GM21528 (cell line): ENCODE measurements around the gene VPS13A.

Experiments
- ATAC-seq: cut with Tn5 transposase; IDR thresholded peaks from one replicate; pipeline ENCODE4 v1.9.1; 2021; ENCODE audit warnings: mild to moderate bottlenecking, moderate library complexity; ENCODE audit not compliant: unreplicated experiment, low FRiP score

VPS13A gene

DNA sequence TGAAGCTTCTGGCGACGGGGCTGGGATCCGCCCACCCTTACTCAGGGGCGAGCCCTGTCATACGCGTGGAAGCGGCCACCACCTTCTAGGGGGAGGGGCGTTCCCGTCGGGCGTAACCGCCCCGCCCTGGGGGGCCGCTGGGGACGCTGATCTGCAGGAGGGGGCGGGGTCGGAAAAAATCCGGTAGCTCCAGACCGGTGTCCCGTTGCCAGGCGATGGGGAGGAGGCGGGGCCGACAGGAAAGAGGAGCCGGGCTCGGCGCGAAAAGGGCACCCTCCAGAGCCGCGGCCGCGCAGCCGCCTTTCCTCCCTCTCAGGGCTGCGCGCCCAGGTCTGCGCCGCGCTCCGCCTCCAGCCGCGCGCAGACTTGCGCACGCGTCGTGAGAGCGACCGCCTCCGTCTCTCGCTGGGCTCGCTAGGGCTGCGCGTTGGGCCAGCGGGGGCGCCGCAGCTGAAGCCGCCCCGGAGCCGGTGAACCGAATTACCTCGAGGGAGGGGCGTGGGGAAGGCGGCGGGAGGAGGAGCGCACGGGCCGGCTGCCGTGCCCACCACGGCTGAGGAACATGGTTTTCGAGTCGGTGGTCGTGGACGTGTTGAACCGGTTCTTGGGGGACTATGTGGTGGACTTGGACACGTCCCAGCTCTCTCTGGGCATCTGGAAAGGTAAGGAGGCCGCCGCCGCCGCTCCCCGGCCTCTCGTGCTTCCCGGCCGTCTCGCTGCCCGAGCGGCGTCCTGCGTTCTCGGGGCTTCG is at the start of gene VPS13A:
VPS13A (plus strand) TSS at position 392 of the 751 bp plus-strand sequence; CDS start at position 563, 171 bp downstream.
- peak; percentile 84 for ATAC-seq

DNA sequence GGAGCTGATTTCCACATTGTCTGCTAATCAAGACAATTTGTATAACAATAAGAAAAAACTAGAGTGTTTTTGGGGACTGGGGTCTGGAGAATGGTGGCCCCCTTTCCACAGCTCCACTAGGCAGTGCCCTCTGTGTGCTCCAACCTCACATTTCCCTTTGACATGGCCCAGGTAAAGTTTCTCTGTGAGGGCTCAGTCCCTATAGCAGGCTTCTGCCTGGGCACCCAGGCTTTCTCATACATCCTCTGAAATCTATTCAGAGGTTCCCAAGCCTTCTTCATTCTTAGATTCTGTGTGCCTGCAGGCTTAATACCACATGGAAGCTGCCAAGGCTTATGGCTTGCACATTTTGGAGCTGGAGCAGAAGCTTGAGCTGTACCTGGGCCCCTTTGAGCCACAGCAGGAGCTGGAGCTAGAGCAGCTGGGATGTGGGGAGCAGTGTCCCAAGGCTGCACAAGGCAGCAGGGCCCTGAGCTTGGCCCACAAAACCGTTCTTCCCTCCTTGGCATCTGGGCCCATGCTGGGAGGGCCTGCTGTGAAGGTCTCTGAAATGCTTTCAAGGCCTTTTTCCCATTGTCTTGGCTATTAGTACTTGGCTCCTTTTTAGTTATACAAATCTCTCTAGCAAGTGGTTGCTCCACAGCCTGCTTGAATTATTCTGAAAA is 49.1 kb upstream of the VPS13A start:
- no peak for ATAC-seq

DNA sequence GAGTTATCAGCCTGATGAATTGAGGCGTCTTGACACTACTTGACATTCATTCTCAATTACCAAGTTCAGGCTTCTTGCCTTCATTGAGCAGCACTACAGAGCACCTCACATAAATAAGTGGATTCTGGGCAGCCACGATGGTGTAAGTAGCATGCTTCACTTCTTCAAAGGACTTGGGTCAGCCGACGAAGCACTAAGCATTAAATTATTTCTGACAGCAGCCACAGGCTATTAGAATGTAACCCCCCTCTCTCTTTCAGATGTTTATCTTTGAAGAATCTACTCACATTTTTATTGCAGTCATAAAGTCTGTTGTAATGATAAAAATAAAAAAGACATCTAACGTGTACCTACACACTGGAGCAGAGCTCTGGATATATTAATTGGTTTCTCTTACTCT is 45.9 kb upstream of the VPS13A start:
- ATAC-seq = no peak

DNA sequence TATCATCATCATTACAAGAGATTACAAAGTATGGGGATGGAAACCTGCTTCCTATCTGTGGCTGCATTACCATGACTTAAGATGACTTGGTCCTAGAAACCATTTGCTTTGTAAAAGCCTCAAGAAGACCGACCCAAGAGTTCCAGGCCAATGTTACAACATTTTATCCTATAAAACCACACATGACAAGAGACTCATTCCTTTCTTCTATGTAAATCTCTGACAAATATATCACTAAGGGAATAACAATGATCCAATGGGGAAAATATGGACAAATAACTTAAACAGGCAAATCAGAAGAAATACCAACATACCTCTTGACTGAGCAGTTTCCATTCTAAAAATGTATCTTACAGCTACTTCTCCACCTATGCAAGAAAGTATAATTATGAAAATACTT is 44.3 kb upstream of the VPS13A start:
- no peak for ATAC-seq

DNA sequence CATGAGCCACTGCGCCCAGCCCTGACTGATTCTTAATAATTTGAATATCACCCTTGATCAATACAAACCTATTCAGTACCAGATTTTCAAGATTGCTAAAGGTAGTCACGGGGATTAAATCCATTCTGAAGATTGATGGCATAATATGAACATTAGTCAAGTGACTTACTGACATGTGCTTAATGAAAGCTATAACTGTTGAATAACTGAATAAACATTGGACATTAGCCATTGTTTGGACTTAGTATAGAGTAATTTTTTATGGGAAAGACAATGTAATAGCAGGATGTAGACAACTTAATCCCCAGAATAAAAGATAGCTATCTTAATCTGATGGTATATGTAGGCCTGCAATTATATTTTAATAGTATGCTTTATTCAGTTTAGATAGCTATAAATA is 35.0 kb upstream of the VPS13A start:
- ATAC-seq = no peak

DNA sequence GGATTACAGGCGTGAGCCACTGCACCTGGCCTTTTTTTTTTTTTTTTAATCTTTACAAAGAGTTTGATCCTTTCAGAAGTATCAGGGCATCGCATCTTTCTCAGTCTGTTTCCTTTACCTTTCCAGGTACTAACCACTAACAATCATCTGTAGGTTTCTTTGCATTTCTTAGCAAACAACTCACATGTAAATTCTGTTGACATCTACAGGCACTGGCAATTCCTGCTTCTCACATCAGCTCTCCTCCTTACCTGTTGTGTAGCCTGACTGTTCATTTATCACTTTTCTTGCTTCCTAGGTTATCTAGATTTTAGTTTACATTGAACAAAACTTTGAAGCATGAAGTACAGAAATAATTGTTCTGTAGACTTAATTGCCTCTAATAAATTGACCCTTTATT is 27.5 kb upstream of the VPS13A start:
- ATAC-seq = no peak

DNA sequence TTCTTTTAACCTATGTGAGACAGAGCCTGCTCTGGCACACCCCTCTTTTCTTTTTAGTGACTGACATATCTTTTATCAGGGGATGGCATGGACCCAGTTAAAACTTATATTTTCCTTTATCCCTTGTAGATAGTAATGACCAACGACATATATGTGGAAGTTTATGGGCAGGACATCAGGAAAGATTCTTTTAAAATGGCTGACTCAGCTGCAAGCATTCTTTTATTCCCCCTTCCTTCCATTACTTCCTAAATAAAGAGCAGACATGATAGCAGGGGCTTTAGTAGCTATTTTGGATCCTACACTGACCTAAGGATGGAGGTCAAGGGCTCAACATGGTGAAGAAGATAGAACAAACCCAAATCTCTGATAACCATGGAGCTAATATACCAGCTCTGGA is 25.0 kb upstream of the VPS13A start:
- ATAC-seq = no peak

DNA sequence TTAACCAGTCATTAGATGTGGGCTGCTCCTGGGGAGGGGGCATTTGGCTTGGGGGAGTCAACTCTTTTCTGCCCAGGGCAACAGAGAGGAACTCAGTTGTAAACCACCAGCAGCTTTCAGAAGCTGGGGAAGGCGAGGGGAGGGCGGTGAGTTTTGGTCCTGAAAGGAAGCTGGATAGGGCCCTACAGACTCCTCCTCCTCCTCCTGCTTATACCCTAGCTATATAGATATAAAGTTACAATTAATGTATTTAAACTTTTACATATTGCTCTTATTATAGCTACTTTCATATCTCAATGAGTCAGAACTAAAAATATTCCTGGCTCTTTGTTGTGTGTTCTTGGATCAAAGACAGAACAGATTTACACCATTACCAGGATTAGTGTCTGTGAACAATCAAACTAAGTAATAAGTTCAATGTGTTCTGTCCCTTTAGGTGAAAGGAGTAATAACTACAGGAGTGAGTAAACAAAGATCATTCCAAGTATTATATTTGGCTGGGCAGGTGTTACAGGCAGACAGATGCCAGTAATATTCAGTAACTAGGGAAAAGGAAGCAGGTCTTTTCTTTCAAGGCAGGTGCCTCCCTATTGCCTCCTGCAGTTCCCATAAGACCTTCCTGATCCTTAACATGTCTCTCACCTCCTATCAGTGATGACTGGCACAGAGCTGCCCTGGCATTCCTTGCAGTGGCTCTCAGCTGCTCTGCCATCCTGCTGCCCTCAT is 20.5 kb upstream of the VPS13A start:
- no peak for ATAC-seq

DNA sequence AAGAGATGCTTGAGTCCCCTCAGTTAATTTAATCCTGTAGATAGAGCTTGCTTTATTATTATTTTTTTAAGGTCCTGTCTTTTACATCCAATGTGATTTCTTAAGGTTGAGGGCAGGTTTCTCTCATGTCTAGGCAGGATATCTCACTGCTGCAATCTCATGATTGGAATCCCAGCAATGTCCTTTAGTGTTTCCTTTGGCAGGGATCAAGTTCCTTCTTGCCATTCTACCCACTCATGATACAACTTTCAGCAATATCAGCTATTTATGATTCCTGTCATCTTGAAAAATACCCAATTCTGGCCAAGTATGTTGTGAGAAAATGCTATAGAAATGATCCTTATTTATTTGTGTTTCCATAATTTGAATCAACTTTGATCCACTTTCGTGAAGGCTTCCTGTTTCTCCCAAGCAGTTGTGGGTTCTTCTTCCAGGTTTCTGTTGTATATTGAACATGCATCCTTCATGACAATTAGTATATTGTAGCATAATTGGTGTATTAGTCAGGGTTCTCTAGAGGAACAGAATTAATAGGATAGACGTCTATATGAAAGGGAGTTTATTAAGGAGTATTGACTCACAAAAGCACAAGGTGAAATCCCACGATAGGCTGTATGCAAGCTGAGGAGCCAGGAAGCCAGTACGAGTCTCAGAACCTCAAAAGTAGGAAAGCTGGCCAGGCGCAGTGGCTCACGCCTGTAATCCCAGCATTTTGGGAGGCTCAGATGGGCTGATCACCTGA is 18.4 kb upstream of the VPS13A start:
- no peak for ATAC-seq

DNA sequence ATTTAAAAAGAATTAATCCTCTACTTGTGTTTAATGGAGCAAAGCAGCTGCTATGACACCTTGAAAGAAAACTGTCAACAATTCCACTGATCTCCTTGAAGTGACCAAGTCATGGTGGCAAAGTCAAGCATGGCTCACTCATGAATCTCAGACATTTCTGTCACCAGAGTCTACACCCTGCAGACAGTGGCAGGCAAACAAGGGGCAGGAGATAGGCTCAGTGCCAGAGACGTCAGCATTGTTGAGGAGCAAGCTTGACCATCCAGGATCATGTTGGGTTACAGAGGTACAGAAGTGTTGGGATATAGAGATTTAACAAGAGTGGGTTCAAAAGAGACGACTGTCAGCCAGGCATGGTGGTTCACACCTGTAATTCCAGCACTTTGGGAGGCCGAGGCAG is 16.1 kb upstream of the VPS13A start:
- ATAC-seq = no peak

DNA sequence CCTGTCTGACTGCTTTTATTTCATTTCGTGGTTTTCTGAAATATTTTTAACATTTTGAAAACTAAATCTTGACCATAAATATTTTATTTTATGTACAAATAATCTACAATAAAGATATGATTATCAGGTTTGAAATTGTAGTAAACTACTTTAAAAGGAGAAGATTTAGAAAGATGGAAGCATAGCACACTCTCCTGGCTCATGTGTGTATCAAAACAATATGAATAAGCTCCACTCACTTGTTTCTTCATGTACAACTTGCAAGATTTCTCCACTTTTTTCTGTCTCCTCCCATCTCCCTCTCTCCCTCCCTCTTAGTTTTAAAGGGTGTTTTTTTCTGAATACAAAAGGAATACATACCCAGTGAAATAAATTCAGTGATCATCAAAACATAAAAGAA is 15.4 kb upstream of the VPS13A start:
- no peak for ATAC-seq

DNA sequence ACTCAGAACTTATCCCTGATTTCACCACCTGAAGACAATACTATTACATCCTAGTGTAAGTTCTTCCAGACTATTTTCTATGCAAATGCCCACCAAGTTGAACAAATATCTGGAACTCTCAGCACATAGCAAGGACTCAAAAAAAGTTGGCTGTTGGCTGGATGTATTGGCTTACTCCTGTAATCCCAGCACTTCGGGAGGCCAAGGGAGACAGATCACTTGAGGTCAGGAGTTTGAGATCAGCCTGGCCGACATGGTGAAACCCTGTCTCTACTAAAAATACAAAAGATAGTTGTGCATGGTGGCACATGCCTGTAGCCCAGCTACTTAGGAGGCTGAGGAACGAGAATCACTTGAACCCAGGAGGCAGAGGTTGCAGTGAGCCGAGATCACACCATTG is 15.0 kb upstream of the VPS13A start:
- ATAC-seq = no peak

DNA sequence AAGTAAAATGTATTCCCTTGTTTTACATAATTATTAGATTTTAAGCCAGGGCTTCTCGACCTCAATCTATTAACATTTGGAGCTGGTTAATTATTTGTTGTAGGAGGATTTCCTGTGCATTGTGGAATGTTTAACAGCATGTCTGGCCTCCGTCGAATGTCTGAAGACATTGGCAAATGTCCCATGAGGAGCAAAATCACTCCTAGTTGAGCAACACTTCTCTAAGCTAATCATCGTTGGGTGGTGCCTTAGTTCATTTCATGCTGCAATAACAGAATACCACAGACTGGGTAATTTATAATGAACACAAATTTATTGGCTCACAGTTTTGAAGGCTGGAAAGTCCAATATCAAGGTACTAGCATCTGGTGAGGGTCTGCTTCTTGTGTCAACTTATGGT is 13.4 kb upstream of the VPS13A start:
- no peak for ATAC-seq

DNA sequence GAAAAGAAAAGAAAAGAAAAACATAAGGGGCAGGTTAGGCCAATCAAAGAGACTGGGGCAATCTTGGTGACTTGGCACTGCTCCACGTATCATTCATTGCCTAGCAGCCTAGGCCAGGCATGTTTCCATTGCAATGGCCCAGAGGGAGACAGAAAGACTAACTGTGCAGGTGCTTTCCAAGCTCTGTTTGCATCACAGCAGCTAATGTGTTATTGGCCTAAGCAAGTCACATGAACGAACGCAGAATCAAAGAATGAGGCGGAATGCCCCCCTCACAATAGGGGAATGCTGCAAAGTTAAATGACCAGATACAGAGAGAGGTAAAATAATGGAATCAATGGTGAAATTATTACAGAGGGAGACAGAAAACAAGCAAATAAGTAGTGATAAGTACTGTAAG is 11.1 kb upstream of the VPS13A start:
- no peak for ATAC-seq

DNA sequence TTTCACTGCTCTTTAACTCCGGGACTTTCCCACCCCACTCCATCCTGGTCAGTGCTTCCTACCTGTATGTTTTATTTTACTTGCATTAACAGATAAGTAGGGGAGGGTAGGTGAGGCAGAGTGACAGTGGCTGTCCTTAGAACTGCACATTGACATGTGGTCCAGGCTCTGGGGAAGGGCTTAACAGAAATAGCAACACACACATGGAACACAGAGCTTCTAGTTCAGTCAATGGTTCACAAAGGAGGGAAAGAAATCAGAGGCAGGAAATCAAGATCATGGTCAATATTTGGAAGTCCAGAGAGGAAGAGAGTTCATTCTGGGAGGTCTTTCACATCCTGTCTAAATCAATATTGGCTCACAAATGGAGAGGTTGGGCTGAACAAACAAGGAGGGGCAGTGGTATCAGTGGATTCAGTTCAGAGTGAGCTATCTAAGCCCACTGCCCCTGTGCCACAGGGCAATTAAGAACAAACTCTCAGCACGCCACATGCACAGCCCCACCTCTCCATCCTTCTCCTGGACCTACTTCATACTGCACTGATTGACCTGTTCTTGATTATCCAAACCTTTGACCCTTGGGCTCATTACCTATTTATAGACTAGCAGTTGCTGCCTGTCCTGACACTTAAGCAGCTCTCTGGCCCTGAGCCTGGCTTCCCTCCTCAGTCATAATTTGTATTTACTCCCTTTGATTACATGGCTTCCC is 6.2 kb upstream of the VPS13A start:
- ATAC-seq = no peak

DNA sequence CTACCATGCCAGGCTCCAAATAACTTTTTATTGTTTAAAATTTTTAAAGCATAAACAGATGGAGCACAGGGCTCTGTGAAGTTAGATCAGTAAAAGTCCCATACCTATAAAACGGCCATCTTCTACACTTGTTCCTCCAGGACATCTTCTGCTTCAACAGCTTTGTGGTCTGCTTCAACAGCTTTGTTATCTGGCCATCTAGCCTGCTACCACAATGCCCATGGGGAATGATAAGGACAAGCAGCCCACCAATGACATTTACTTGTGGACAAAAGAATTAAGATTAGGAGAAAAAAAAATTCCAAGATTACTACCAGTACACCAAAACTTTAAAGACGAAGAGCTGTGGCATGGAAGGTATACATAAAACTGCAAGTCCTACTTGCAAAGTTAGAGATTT is 2.2 kb upstream of the VPS13A start:
- no peak for ATAC-seq

DNA sequence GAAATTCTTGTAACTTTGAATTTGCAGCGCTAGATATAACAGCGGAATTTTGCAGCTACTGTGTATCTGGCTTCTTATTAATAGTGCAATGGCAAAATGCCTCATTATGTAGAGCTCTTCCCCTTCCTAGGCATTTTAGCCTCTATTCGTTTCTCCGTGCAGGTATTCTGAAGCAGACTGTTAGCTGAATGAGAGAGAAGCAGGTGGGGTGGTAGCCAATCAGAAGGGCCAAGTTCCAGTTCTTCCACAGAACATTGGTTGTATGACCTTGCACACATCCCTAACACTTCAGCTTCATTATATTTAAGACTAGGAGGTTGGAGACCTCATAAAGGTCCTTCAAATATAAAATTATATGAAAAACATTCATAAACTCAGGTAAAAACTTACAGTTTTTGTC is 1.2 kb upstream of the VPS13A start:
- no peak for ATAC-seq

DNA sequence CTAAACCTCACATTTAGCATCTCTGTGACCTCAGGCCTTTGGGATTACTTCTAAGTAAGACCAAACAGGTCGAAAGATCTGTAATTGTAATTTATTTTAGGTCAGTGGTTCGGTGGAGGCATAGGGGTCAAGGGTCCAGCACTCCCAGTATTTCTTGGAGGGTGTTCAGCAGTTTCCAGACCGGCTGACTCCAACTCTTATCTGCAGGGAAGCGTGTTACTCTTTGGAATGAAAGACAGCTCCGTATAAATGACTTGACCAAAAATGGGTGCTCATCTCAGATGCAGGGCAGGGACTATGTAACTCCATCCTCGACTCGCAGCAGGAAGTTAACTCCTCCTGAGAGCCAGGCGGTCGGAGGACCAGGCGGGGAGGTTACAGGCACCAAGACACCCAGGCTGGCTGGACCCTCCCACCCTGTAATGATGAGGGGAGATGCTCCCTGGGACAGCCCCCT is 620 bp upstream of the VPS13A start:
- ATAC-seq = no peak

DNA sequence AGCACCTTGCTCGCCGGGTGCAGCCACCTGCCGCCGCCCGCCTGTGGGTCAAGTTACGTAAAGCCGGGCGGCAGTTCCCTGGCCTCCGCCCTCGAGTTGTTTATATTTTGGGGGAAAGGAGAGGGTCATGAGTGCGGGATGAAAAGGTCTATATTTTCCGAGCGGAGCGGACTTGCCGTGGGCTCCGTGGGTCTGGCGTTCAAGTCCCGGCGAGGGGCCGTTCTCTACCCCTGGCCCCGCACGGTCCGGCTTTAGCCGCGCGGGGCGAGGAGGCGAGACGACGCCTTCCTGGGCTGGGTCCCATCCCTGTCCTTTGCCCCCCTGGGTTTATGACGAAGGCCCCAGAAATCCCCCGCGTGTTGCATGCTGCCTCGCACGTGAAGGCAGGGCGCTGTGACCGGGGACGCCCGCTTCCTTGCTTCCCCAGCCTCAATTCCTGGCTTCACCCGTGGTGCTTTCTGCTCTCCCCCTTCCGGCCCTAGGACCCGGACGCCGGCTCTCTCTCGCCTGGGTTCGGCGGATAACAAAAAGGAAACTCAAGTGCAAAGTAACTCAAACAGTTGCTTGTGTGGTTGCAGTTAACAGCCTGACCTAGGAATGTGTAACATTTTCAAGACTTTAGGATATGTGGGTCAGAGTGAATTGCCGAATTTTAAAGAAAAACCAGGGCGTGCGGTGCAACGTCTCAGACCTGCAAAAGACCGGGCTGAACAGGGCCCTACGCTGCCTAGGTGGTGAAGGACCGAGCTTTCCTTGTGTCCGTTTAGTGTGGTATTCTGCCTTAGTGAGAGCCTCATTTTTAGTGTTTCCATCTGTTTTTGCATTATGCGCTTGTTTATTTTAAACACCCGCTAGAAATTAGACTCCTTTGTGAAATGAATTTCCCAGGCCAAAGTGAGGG is 810 bp downstream of the VPS13A start:
- peak; percentile 25 for ATAC-seq
